IMR-90 (cell line): ENCODE results near the gene TRPM1. TPM values are rescaled to one million over a fixed set of nuclear protein-coding genes. Genes with fewer than 3 reads are reported as not detected.

Experiments used
- ATAC-seq: fragments of 200-7000 bp; cut with Tn5 transposase; 2 replicates; pipeline ENCODE4 v1.9.1; 2020; ENCODE audit warnings: low read depth, mild to moderate bottlenecking, moderate library complexity
- BruUV-seq: library from RNA; stranded (reverse); fragments of 400-500 nt; replicated peaks from 2 replicates; lab custom pipeline; 2021; lab: Mats Ljungman, UMichigan
- CTCF ChIA-PET: fragments of 300-600 bp; formaldehyde crosslinking; extraction: SDS; loops from one replicate; lab custom pipeline; 2021; ENCODE audit warnings: antibody characterized with exemption; lab: Yijun Ruan, JAX
- POLR2A ChIA-PET: fragments of 300-600 bp; sonication (Branson Sonifier 250); formaldehyde crosslinking; loops from one replicate; lab custom pipeline; 2022; ENCODE audit warnings: antibody characterized with exemption; ENCODE audit not compliant: unreplicated experiment; lab: Charles Lee
- DNase-seq: peaks from one replicate; pipeline ENCODE4 v3.0.0; 2013
- H2AFZ ChIP-seq: replicated peaks from 2 replicates; pipeline ENCODE3; 2013; ENCODE audit warnings: low read length, mild to moderate bottlenecking; ENCODE audit not compliant: poor library complexity
- H2AK5ac ChIP-seq: 2 replicates; pipeline ENCODE4 v1.6.1; 2013; ENCODE audit warnings: low read depth, low read length, inconsistent platforms
- H2AK9ac ChIP-seq: replicated peaks from 2 replicates; pipeline ENCODE3; 2013; ENCODE audit warnings: mild to moderate bottlenecking, low read depth, low read length, moderate library complexity; ENCODE audit not compliant: poor library complexity
- H2BK120ac ChIP-seq: 2 replicates; pipeline ENCODE4 v1.6.1; 2013; ENCODE audit warnings: low read depth, low read length, inconsistent platforms
- H2BK15ac ChIP-seq: 3 replicates; pipeline ENCODE4 v1.6.1; 2013; ENCODE audit warnings: low read depth, low read length, inconsistent platforms
- H2BK20ac ChIP-seq: 2 replicates; pipeline ENCODE4 v1.6.1; 2013; ENCODE audit warnings: low read depth, mild to moderate bottlenecking, inconsistent platforms, low read length, moderate library complexity
- H2BK5ac ChIP-seq: 2 replicates; pipeline ENCODE4 v1.6.1; 2013; ENCODE audit warnings: mild to moderate bottlenecking, low read depth, low read length, inconsistent platforms; ENCODE audit not compliant: poor library complexity, severe bottlenecking
- H3K14ac ChIP-seq: replicated peaks from 2 replicates; pipeline ENCODE4 v1.6.1; 2013; ENCODE audit warnings: low read depth, low read length, inconsistent platforms
- H3K18ac ChIP-seq: 2 replicates; pipeline ENCODE4 v1.6.1; 2013; ENCODE audit warnings: low read depth, low read length, control low read depth
- H3K23ac ChIP-seq: 2 replicates; pipeline ENCODE4 v1.6.1; 2013; ENCODE audit warnings: low read depth, low read length, inconsistent platforms
- H3K27ac ChIP-seq: 2 replicates; pipeline ENCODE4 v1.5.1; 2013; ENCODE audit warnings: mild to moderate bottlenecking, control low read depth, low read length; ENCODE audit not compliant: insufficient read depth
- H3K27me3 ChIP-seq: 2 replicates; pipeline ENCODE4 v1.6.1; 2013; ENCODE audit warnings: low read length; ENCODE audit not compliant: control insufficient read depth, insufficient read depth
- H3K36me3 ChIP-seq: 2 replicates; pipeline ENCODE4 v1.6.1; 2013; ENCODE audit warnings: low read length, mixed read lengths; ENCODE audit not compliant: control insufficient read depth, insufficient read depth
- H3K4ac ChIP-seq: 2 replicates; pipeline ENCODE4 v1.6.1; 2013; ENCODE audit warnings: low read depth, low read length, inconsistent platforms
- H3K4me1 ChIP-seq: 2 replicates; pipeline ENCODE4 v1.6.1; 2013; ENCODE audit warnings: low read length, mixed read lengths; ENCODE audit not compliant: control insufficient read depth, insufficient read depth
- H3K4me2 ChIP-seq: 2 replicates; pipeline ENCODE4 v1.6.1; 2013; ENCODE audit warnings: low read depth, mild to moderate bottlenecking, control low read depth, low read length, moderate library complexity
- H3K4me3 ChIP-seq: 2 replicates; pipeline ENCODE4 v1.5.1; 2013; ENCODE audit warnings: low read depth, mild to moderate bottlenecking, control low read depth, low read length, moderate library complexity; ENCODE audit not compliant: insufficient read depth
- H3K56ac ChIP-seq: 2 replicates; pipeline ENCODE4 v1.6.1; 2013; ENCODE audit warnings: low read length, inconsistent platforms; ENCODE audit not compliant: insufficient read depth; ENCODE audit errors: extremely low read depth
- H3K79me1 ChIP-seq, 2 experiments: 2 replicates each; pipeline ENCODE4 v1.6.1; 2013; ENCODE audit warnings: low read length in 2 of 2, inconsistent platforms in 1 of 2, low read depth in 1 of 2
- H3K9ac ChIP-seq: 2 replicates; pipeline ENCODE4 v1.6.1; 2013; ENCODE audit warnings: low read depth, low read length, control low read depth
- H3K9me1 ChIP-seq: 2 replicates; pipeline ENCODE4 v1.6.1; 2013; ENCODE audit warnings: low read length, inconsistent platforms; ENCODE audit not compliant: insufficient read depth
- H3K9me3 ChIP-seq: 2 replicates; pipeline ENCODE4 v1.6.1; 2013; ENCODE audit warnings: low read length; ENCODE audit not compliant: control insufficient read depth, insufficient read depth
- H4K20me1 ChIP-seq: 2 replicates; pipeline ENCODE4 v1.6.1; 2013; ENCODE audit warnings: low read length, inconsistent platforms; ENCODE audit not compliant: insufficient read depth
- H4K5ac ChIP-seq: 2 replicates; pipeline ENCODE4 v1.6.1; 2013; ENCODE audit warnings: mild to moderate bottlenecking, low read depth, low read length, control low read depth
- H4K8ac ChIP-seq, 2 experiments: 2 replicates each; pipeline ENCODE4 v1.6.1; 2013; ENCODE audit warnings: low read depth in 2 of 2, low read length in 2 of 2, control low read depth in 1 of 2, inconsistent platforms in 1 of 2
- H4K91ac ChIP-seq: 2 replicates; pipeline ENCODE4 v1.6.1; 2013; ENCODE audit warnings: low read depth, low read length, inconsistent platforms; ENCODE audit not compliant: insufficient read depth
- BHLHE40 ChIP-seq: fragments of 150-350 bp; IDR thresholded peaks from 2 replicates; pipeline ENCODE4 v1.6.1; 2016; ENCODE audit warnings: mild to moderate bottlenecking, low read depth, low read length
- CEBPB ChIP-seq: IDR thresholded peaks from 2 replicates; pipeline ENCODE4 v1.6.1; 2012; ENCODE audit warnings: low read depth, low read length, improper control_type of control experiment
- CHD1 ChIP-seq: IDR thresholded peaks from 2 replicates; pipeline ENCODE4 v1.6.1; 2012; ENCODE audit warnings: low read depth, low read length, improper control_type of control experiment
- CTCF ChIP-seq: conservative IDR thresholded peaks from 2 replicates; pipeline ENCODE4 v1.5.1; 2012; ENCODE audit warnings: mild to moderate bottlenecking, low read depth, low read length, improper control_type of control experiment
- ELK1 ChIP-seq: fragments of 150-350 bp; IDR thresholded peaks from 2 replicates; pipeline ENCODE4 v1.6.1; 2016; ENCODE audit warnings: low read depth, mild to moderate bottlenecking, low read length, moderate library complexity, borderline replicate concordance
- FOS ChIP-seq: fragments of 150-350 bp; IDR thresholded peaks from 2 replicates; pipeline ENCODE4 v1.6.1; 2016; ENCODE audit warnings: low read depth, low read length
- MAFK ChIP-seq: IDR thresholded peaks from 2 replicates; pipeline ENCODE4 v1.6.1; 2012; ENCODE audit warnings: low read depth, low read length, improper control_type of control experiment
- MAZ ChIP-seq: IDR thresholded peaks from 2 replicates; pipeline ENCODE4 v1.6.1; 2012; ENCODE audit warnings: low read depth, mild to moderate bottlenecking, low read length, improper control_type of control experiment, moderate library complexity, borderline replicate concordance
- MXI1 ChIP-seq: IDR thresholded peaks from 2 replicates; pipeline ENCODE4 v1.6.1; 2012; ENCODE audit warnings: low read depth, mild to moderate bottlenecking, low read length, moderate library complexity, borderline replicate concordance
- NFE2L2 ChIP-seq: fragments of 150-350 bp; IDR thresholded peaks from 2 replicates; pipeline ENCODE4 v1.6.1; 2016; ENCODE audit warnings: low read depth, mild to moderate bottlenecking, low read length
- POLR2A ChIP-seq: IDR thresholded peaks from 2 replicates; pipeline ENCODE4 v1.6.1; 2012; ENCODE audit warnings: mild to moderate bottlenecking, low read depth, low read length
- RAD21 ChIP-seq: IDR thresholded peaks from 2 replicates; pipeline ENCODE4 v1.6.1; 2012; ENCODE audit warnings: low read length, improper control_type of control experiment
- RFX5 ChIP-seq: IDR thresholded peaks from 2 replicates; pipeline ENCODE4 v1.8.0; 2012; ENCODE audit warnings: low read depth, mild to moderate bottlenecking, low read length, moderate library complexity
- SMC3 ChIP-seq: fragments of 150-350 bp; IDR thresholded peaks from 2 replicates; pipeline ENCODE4 v1.6.1; 2016; ENCODE audit warnings: low read depth, mild to moderate bottlenecking, antibody characterized with exemption, low read length, moderate library complexity
- WGBS, 2 experiments: methylation state at CpG; one replicate each; pipeline versions ENCODE4 v1.1.5 to v1.1.7; 2013; ENCODE audit warnings: missing lambda C conversion rate in 2 of 2; ENCODE audit not compliant: insufficient read length in 1 of 2; ENCODE audit errors: extremely low coverage in 2 of 2; 5-methylcytosine and 5-hydroxymethylcytosine counted together
- dilution Hi-C: fragments of 300-500 bp; cut with HindIII; formaldehyde crosslinking; loops from one replicate; pipeline ENCODE4 v1.14.3; 2018; ENCODE audit warnings: low sequenced_read_pairs; ENCODE audit not compliant: unreplicated experiment
- in situ Hi-C: fragments of 300-500 bp; cut with MboI; formaldehyde crosslinking; loops from 3 replicates; pipeline ENCODE4 v1.14.3; 2019; ENCODE audit warnings: low sequenced_read_pairs, inconsistent platforms, mixed read lengths
- intact Hi-C: fragments of 100-400 bp; cut with micrococcal nuclease; formaldehyde crosslinking; loops from 2 replicates; pipeline ENCODE4 v1.10.0; 2022
- polyA plus RNA-seq, 3 experiments: library from polyadenylated mRNA; depleted of rRNA; stranded (reverse); fragments of >200 nt; gene quantifications; 2 replicates each; pipeline ENCODE4 v1.2.3, GENCODE V29; 2012; ENCODE audit warnings: low replicate concordance in 1 of 3
- total RNA-seq: library from RNA; depleted of rRNA; stranded (reverse); fragments of >200 nt; gene quantifications from 2 replicates; pipeline ENCODE4 v1.2.3, GENCODE V29; 2012

The TRPM1 gene
- total and polyA plus RNA-seq, 2 of the 4 experiments (the other 2 are of a cell fraction): not detected

DNA sequence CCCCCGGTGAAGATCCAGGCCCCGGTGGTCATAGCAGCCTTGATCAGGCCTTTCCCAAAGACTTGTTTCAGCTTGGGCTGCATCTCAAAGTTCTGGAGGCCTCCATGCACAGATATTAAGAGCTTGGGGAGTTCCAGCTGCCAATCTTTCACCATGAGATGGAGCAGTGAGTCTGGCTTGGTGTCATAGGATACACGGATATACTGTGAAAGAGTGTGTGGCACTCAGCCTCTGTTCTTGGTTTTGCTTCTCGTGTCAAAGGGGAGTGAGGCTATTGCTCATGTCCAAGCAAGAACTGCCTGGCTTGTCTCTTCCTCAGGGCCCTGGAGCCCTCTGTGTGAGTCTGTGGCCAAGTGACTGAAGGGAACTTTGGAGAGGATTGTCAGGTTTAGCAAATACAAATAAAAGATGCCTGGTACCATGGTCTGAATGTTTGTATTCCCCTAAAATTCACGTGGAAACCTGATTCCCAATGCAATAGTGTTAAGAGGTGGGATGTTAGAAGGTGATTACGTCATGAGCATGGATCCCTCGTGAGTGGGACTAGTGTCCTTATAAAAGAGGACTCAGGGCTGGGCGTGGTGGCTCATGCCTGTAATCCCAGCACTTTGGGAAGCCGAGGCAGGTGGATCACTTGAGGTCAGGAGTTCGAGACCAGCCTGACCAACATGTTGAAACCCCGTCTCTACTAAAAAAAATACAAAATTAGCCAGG lies 33.5 kb downstream of the TRPM1 start:
- H4K8ac ChIP-seq: no peak overlapping the region
- no TSS peak for BruUV-seq
- no peak overlapping the region for H3K27ac ChIP-seq
- dilution Hi-C loops: no loop called here
- H3K14ac ChIP-seq: no peak overlapping the region
- no peak overlapping the region for H4K5ac ChIP-seq
- peaks cover 4% of the 10 kb centered on the region for H3K4me1 ChIP-seq
- DNase-seq (no peak), ATAC-seq (no peak)
- no peak overlapping the region for H3K4me3 ChIP-seq
- H3K9me1 ChIP-seq: no peaks in the 10 kb centered on the region
- no peak overlapping the region for H4K91ac ChIP-seq
- H3K9ac ChIP-seq: no peak overlapping the region
- in situ Hi-C loops: no loop called here
- no peak overlapping the region for H2BK20ac ChIP-seq
- 51% methylated on average over 4 of the region's 11 CpGs; no CpG with 5 or more reads in 1 of the 2 experiments for WGBS, 2 experiments
- H2BK5ac ChIP-seq: no peak overlapping the region
- H2BK15ac ChIP-seq: no peak overlapping the region
- ChIA-PET POLR2A (no interaction called here), CTCF (no interaction called here)
- H3K36me3 ChIP-seq: no peaks in the 10 kb centered on the region
- H3K79me1 ChIP-seq: no peaks in the 10 kb centered on the region
- intact Hi-C loops: no loop called here
- H3K27me3 ChIP-seq: peaks cover 19% of the 10 kb centered on the region
- H3K9me3 ChIP-seq: no peaks in the 10 kb centered on the region
- no peak overlapping the region for H2AK9ac ChIP-seq
- no peak overlapping the region for H3K56ac ChIP-seq
- H3K4ac ChIP-seq: no peak overlapping the region
- H2BK120ac ChIP-seq: no peak overlapping the region
- no peak overlapping the region for H2AK5ac ChIP-seq
- H3K4me2 ChIP-seq: no peak overlapping the region
- no peaks in the 10 kb centered on the region for H4K20me1 ChIP-seq
- H3K23ac ChIP-seq: no peak overlapping the region
- TF ChIP-seq NFE2L2: no peak
- no peak for TF ChIP-seq SMC3
- no peak for TF ChIP-seq POLR2A
- TF ChIP-seq CHD1: no peak
- no peak for TF ChIP-seq CEBPB
- no peak for TF ChIP-seq MAFK
- no peak for TF ChIP-seq FOS
- no peak for TF ChIP-seq MAZ
- TF ChIP-seq BHLHE40: no peak
- TF ChIP-seq RAD21: no peak
- TF ChIP-seq CTCF: no peak
- TF ChIP-seq RFX5: no peak
- TF ChIP-seq MXI1: no peak
- no peak for TF ChIP-seq ELK1
- H2AFZ ChIP-seq: peak overlapping the region; percentile 46
- H3K18ac ChIP-seq: no peak overlapping the region
